COR-L47 (cell line): ENCODE measurements around the gene TMEM132D.
A peak's percentile ranks its signal among the peaks of the same experiment; 100 is the strongest.

Experiments used
- DNase-seq: peaks from one replicate; lab custom pipeline; 2025; lab: John Stamatoyannopoulos, UW

The TMEM132D gene

GRCh38 chr12:129179941-129180553, 723.8 kb downstream of the TMEM132D start:
- no peak for DNase-seq

- no peak for DNase-seq
Measured at GRCh38 chr12:129169928-129170327, 733.9 kb downstream of the TMEM132D start.

GRCh38 chr12:129163861-129164260, 740.0 kb downstream of the TMEM132D start:
- no peak for DNase-seq

GRCh38 chr12:129163461-129163860, 740.4 kb downstream of the TMEM132D start:
- DNase-seq, result no peak

- DNase-seq, result no peak
Measured at GRCh38 chr12:129162805-129163204, 741.0 kb downstream of the TMEM132D start.

- DNase-seq, result no peak
Measured at GRCh38 chr12:129161511-129161910, 742.3 kb downstream of the TMEM132D start.

GRCh38 chr12:129160282-129160681, 743.5 kb downstream of the TMEM132D start:
- no peak for DNase-seq

- DNase-seq, result no peak
Measured at GRCh38 chr12:129152351-129153104, 751.3 kb downstream of the TMEM132D start.

GRCh38 chr12:129150721-129151120, 753.1 kb downstream of the TMEM132D start:
- DNase-seq, result no peak

GRCh38 chr12:129145381-129145780, 758.4 kb downstream of the TMEM132D start:
- peak; percentile 6 for DNase-seq

GRCh38 chr12:129138776-129139175, 765.0 kb downstream of the TMEM132D start:
- no peak for DNase-seq

- DNase-seq, result no peak
Measured at GRCh38 chr12:129136694-129137325, 767.0 kb downstream of the TMEM132D start.

GRCh38 chr12:129127771-129128170, 776.1 kb downstream of the TMEM132D start:
- no peak for DNase-seq

- DNase-seq, result peak; percentile 5
Measured at GRCh38 chr12:129127211-129127610, 776.6 kb downstream of the TMEM132D start.

GRCh38 chr12:129119537-129119936, 784.3 kb downstream of the TMEM132D start:
- no peak for DNase-seq

GRCh38 chr12:129115558-129115957, 788.3 kb downstream of the TMEM132D start:
- DNase-seq, result no peak

GRCh38 chr12:129110575-129110974, 793.2 kb downstream of the TMEM132D start:
- DNase-seq, result no peak

GRCh38 chr12:129109174-129110001, 794.4 kb downstream of the TMEM132D start:
- no peak for DNase-seq

- no peak for DNase-seq
Measured at GRCh38 chr12:129106772-129107171, 797.1 kb downstream of the TMEM132D start.

GRCh38 chr12:129103231-129103630, 800.6 kb downstream of the TMEM132D start:
- DNase-seq, result no peak

GRCh38 chr12:129102233-129102632, 801.6 kb downstream of the TMEM132D start:
- no peak for DNase-seq

GRCh38 chr12:129101816-129102215, 802.0 kb downstream of the TMEM132D start:
- DNase-seq, result no peak
